HepG2 (cell line): Measurements from ENCODE around the gene NRDE2. TPM values are rescaled to one million over a fixed set of nuclear protein-coding genes. Genes with fewer than 3 reads are reported as not detected.

Source experiments
- ETS1 ChIP-seq: sonication (generic); formaldehyde crosslinking; IDR thresholded peaks from 2 replicates; pipeline ENCODE4 v1.4.0; 2020; ENCODE audit warnings: missing genetic modification reagents
- GMEB2 ChIP-seq: IDR thresholded peaks from 2 replicates; pipeline ENCODE4 v1.6.1; 2016; ENCODE audit warnings: missing biosample characterization, missing genetic modification reagents, low read depth
- HNRNPLL ChIP-seq: fragments of 200-400 bp; formaldehyde crosslinking; IDR thresholded peaks from 2 replicates; pipeline ENCODE4 v1.6.1; 2017; ENCODE audit warnings: mild to moderate bottlenecking, low read depth, low read length; ENCODE audit not compliant: poor library complexity, severe bottlenecking
- MTF1 ChIP-seq: sonication (generic); formaldehyde crosslinking; IDR thresholded peaks from 2 replicates; pipeline ENCODE4 v1.5.0; 2020; ENCODE audit warnings: missing genetic modification reagents
- ZBTB49 ChIP-seq: sonication (generic); formaldehyde crosslinking; IDR thresholded peaks from 2 replicates; pipeline ENCODE4 v1.4.0; 2020; ENCODE audit warnings: missing genetic modification reagents, borderline replicate concordance
- ZHX2 ChIP-seq, 2 experiments: sonication (generic) in 1 of 2; formaldehyde crosslinking in 1 of 2; IDR thresholded peaks; 2 replicates each; pipeline versions ENCODE4 v1.6.1 to v1.9.0; 2014 to 2022; ENCODE audit warnings: antibody characterized with exemption in 1 of 2, borderline replicate concordance in 1 of 2, inconsistent platforms in 1 of 2, low read depth in 1 of 2, missing genetic modification reagents in 1 of 2
- ZNF232 ChIP-seq: sonication (generic); formaldehyde crosslinking; IDR thresholded peaks from 2 replicates; pipeline ENCODE4 v1.4.0; 2020; ENCODE audit warnings: missing genetic modification reagents, borderline replicate concordance
- ZNF350 ChIP-seq: sonication (generic); formaldehyde crosslinking; IDR thresholded peaks from 2 replicates; pipeline ENCODE4 v1.4.0; 2020; ENCODE audit warnings: mild to moderate bottlenecking, low read depth, missing genetic modification reagents, borderline replicate concordance
- ZNF598 ChIP-seq: sonication (generic); formaldehyde crosslinking; IDR thresholded peaks from 2 replicates; pipeline ENCODE4 v1.5.1; 2020; ENCODE audit warnings: mild to moderate bottlenecking, missing genetic modification reagents, borderline replicate concordance
- ZNF687 ChIP-seq: sonication (generic); formaldehyde crosslinking; IDR thresholded peaks from 2 replicates; pipeline ENCODE4 v1.5.1; 2020; ENCODE audit warnings: mild to moderate bottlenecking, missing genetic modification reagents, moderate library complexity
- polyA plus RNA-seq, 8 experiments: library from polyadenylated mRNA; depleted of rRNA in 3 of 8; stranded (reverse) in 7 of 8; unstranded in 1 of 8; fragments of >200 nt; fragmentation: Illumina TruSeq in 4 of 8; extraction: Trizol in 4 of 8; gene quantifications; 2 replicates each; pipeline versions ENCODE4 v1.2.1 to v1.2.3, GENCODE V29; 2011 to 2016; ENCODE audit warnings: low read depth in 4 of 8, missing spikeins in 1 of 8, mixed read lengths in 1 of 8; ENCODE audit not compliant: insufficient read depth in 1 of 8
- total RNA-seq, 5 experiments: library from RNA; depleted of rRNA; stranded (reverse); fragments of >200 nt; fragmentation: Illumina TruSeq; extraction: Trizol; gene quantifications; 2 replicates each; pipeline ENCODE4 v1.2.3, GENCODE V29; 2016; ENCODE audit warnings: low read depth in 1 of 5

The NRDE2 gene
- total and polyA plus RNA-seq, 2 of the 13 experiments (the other 11 are each of a cell fraction or from before 2014, with no cell fraction given): 5.6 to 12.5 TPM

- TF ChIP-seq ZBTB49 (CRISPR knock-in tag) (no peak), ZNF350 (CRISPR knock-in tag) (peak; percentile 89; the same call in 1 of the 2 replicates), GMEB2 (CRISPR knock-in tag) (no peak; the same call in 1 of the 2 replicates), ZNF598 (peak; percentile 74; the same call in 1 of the 2 replicates), HNRNPLL (peak; percentile 34), ZNF687 (CRISPR knock-in tag) (peak; percentile 91), ZNF232 (CRISPR knock-in tag) (peak; percentile 49; the same call in 1 of the 2 replicates), ZHX2 (IDR thresholded peaks at IDR 0.05; ENCODE audit: low read depth) (peak; percentile 73), ZHX2 (CRISPR knock-in tag; IDR thresholded peaks at IDR 0.05; ENCODE audit: borderline replicate concordance) (peak; percentile 74; the same call in 1 of the 2 replicates), MTF1 (CRISPR knock-in tag) (no peak), ETS1 (CRISPR knock-in tag) (no peak)
These were observed at the start of gene NRDE2 (continued) for GRCh38 chr14:90331497-90332270.
